Stimulated activated CD8-positive, alpha-beta memory T cell treated with anti-CD3 and anti-CD28 coated beads, Interleukin-7, amount 100 ng/mL, for 1 hour (primary cell): ENCODE measurements around the gene FRY.
"Not testable (repeated sequence)": the region's sequence is repeated elsewhere in the genome, so short reads cannot be mapped to it uniquely, and the experiment has no call there.

Source experiments
- DNase-seq, 2 donors: peaks; one replicate each; pipeline ENCODE4 v3.0.0-alpha.2; 2020; ENCODE audit warnings: low read depth in 2 of 2

Gene FRY

DNA sequence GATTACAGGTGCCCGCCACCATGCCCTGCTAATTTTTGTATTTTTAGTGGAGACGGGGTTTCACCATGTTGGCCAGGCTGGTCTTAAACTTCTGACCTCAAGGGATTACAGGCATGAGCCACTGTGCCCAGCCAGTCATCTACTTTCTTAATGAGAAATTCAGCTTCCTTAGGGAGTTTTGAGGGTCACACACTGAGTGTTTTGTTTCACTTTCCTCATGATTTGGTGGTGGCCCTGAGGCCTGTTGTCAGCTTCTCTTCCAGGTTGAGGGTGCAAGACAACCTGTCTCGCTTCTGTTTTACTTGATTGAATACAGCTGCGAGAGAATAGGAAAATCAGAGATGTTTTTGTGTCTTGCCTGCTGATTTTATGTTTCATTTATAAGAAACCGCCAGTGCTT, 9.9 kb downstream of the FRY start:
- DNase-seq, result no peak

DNA sequence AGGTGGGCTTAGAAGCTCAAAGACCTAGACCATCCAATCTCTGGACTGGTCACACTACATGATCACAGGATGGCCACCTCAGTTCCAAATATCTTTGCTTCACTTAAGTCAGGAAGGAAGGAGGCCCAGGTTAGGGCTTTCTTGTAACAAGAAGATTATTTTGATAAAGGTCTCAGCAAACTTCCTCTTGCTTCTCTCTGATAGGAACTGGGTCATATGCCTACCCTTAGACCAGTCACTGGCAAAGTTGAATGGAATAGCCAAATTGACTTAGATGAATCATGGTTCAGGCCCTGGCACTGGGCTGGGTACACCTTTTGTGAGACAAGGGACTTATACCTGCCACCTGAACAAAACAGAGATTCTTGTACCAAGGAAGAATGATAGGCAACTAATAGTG, 11.0 kb downstream of the FRY start:
- no peak for DNase-seq

DNA sequence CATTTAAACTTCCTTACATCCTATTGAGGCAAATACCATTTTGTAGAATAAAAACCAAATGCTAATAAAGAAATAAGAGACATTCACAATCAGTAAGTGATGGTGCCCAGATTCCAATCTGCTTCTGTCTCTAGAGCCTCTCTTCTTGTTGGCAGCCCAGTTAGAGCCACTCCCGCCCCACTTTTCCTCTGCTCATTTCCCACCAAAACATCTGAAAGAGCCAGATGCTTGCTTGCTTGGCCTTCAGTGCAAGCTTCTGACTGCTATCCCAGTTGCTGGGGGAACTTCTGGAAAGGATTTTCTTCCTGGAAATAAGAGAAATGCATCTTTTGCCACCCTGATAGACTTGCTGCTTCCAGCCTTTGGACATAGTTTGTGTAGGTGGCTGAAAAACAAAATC, 12.9 kb downstream of the FRY start:
- DNase-seq, result no peak

DNA sequence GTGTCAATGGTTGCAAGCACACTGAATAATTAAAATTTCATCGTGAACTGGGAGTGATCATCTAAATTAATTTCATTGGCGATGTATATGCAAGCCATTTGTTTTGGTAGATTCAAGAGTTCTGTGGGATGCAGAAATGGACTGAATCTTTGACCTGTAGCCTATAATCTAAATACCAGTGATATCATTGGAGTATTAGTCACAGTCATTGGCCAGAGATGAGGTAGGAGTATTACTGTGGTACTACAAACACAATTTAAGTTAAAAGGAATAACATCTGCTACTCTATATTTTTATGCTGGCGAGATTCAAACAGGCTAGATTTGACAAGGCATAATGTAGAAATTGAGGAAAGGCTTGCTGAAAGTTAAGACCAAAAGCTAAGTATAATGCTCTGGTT, 14.0 kb downstream of the FRY start:
- no peak for DNase-seq

DNA sequence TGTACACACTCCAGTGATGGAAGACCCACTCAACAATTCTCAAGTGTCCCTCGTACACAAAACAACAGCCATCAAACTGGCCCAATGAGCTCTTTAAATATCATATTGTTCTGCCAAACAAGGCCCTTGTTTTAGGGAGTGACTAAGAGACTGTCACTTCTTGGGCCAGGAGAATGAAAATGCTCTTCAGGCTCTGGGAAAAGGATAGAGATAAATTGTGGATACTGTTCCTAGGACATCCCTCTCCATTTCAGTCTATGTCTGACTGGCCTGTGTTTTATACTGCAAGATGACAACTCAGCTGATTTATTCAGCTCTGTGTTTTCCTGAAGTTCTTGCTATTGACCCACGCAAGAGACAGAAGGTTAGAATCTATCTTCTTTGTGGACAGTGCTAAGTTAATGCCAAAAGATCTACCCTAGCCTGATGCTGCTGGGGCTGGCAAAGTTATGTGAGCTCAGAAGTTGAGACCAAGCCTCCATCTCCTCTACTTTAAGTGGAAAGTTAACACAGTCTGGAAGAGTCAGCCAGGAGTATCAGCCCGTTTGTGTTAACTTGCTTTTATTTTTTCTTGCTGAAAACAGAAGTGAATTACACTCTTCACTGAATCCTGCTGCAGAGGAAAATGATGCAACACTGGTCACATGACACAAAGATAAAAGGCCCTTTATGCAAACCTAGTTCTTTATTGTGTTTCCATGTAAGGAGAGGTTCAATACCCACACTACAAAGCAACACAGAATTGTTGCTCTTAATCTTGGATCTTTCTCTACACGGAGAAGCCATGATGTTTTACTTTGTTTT, 14.6 kb downstream of the FRY start:
- no peak for DNase-seq

DNA sequence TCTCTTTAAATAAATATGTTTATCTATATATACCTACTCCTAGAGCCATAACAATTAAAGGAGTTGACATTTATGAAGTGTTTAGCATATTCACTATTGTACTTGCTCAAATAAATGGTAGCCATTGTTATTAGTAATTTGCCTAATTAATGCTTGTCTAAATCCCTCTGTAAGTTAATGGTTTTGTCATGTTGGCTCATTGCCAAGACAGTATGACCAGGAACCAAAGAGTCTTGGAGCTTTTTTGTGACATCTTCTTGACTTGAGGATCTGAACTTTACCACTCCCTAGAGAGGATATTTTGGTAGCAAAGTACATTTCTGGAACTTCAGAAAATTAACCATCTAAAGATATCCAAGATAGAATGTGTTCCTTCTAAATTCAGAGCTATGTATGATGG, 15.5 kb downstream of the FRY start:
- no peak for DNase-seq

DNA sequence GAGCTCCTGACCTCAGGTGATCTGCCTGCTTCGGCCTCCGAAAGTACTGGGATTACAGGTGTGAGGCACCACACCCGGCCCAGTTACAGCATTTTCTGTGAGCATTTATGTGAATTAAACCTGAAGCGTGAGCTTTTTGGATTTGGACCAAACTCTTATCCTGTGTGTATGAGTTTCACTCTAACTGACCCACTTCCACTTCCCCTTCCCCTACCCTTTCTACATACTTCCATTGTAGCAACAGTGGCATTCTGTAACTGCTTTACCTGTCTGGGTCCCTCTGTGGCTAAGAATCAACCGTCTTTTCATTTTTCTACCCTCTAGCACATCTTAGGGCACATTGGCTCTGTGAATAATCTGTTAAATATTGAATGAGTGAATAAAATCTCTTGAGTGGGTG, 16.2 kb downstream of the FRY start:
- DNase-seq, result no peak

DNA sequence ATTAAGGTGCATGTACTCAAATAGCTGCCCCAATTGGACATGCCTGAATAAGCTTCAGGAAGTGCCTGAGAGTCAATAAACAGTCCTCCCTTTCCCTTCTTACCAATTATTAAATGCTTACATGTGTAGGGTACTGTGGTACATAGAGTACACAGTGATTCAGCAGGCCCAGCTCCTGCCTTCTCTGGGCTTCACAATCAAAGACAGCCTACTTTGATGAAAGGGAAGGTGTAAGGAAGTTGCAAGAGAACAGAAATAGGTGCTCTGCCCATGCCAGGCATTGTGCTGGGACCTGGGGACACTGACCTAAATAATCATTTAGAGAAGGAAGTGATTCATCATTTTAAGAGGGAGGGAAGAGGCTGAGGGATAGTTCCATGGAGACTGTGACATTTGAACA, 17.2 kb downstream of the FRY start:
- no peak for DNase-seq

DNA sequence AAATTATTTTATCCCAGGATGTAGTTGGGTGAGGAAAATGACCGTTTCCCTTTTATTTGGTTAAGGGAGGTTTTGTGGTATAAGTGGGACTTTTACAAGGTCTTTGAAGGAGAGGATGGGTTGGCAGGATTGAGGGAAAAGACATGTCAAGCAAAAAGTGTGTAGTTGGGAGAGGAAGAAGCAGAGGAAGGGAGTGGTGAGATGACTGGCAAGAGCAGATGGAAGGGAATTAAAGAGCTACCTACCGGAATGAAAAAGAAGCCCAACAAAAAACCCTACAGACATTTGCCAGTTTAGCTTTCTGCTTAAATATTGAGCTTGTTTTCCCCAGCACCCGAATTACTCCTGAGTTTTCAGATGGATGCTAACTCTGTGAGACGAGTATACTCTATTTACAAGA, 19.6 kb downstream of the FRY start:
- no peak for DNase-seq

DNA sequence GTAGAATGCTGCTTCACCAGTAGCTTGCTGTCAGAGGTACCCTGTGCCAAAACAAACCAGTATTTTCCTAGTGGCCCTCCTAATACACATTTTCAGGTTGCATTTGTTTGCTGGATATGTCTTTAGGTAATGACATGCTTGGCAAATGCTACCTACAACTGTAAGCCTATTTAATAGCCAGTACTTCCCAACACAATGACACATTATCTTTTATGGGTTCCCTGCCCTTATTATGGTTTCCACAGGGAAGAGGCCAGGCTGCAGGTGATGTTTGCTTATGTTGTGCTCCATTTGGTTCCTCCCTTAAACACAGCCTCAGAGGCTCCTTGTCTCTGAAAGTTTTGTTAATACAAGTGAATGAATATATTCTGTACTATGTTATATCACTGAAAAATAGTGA, 24.7 kb downstream of the FRY start:
- no peak for DNase-seq

DNA sequence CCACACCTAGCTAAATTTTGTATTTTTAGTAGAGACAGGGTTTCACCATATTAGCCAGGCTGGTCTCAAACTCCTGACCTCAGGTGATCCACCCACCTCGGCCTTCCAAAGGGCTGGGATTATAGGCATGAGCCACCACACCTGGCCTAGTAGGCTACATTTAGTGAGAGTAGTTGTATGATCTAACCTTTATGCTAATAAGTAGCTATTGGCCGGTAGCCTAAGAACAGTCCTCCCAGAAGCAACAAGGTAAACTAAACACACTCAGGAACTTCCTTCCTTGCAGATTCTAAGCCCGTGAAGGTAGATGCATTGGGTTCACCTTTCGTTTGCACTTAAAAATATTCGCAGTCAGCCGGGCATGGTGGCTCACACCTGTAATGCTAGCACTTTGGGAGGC, 25.8 kb downstream of the FRY start:
- not testable (repeated sequence) for DNase-seq

DNA sequence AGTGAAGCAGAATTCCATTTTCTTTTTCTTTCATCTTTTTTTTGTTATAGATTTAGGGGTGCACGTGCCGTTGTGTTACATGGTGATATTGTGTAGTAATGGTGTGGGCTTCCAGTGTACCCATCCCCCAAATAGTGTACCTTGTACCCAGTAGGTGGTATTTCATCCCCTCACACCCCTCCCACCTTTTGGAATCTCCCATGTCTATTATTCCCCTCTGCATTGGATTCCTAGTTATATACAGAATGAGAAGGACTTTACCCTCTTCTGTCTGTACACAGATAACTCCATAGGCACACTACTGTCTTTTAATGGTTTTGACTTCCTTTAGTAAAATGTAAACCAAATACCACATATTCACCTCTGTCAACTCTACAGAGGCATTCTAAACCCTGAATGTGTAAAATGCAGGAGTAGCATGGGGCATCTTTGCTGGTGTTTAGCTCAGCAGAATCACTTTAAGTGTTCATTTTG, 28.0 kb downstream of the FRY start:
- DNase-seq, result no peak

DNA sequence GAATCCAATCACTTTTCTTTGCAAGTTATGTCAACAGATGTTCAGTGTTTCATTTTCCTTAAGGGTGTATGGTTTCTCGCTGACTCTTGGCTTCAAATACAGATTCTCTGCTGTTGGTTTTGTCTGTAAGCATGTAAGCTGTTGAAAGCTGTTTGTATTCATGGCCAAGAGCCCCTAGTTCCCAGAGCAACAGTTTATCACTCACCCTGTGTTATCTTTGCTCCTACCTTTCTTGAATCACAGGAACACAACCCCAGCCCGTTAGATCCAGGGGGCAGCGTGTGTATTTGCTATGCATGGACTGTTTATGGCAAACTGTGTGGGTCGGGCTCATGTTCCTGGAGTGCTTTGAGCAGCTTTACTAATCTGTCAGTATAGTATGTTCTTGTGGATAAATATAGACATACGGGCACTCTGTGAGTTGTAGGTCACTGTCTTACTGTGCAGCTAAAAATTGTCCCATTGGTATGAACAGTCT, 28.9 kb downstream of the FRY start:
- no peak for DNase-seq

DNA sequence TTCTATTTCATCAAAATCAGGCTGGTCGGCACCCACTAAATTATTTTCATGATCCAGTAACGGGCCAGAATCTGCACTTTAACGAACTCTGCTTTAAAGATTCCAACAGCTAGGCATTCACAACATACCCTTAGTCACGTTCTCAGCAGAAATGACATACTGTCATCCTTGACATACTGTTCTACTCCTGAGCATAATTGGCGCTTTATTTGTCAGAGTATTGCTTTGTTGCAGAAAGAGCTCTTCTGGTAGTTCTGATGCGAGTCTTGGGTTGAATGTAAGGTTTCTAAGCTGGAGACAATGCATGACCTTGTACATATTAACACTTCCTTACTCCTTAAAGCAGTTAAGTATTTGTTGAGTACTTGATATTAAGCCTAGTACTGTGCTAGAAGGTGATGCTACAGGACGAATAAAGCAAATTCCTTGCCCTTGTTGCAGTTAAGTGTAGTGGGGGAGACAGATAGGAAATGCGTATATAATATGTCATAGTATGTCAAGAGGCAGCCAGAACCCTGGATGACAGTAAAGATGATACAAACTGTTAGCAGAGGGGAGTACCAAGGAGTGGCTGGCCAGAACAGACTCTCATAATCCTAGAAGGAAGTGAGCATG, 32.2 kb downstream of the FRY start:
- no peak for DNase-seq

DNA sequence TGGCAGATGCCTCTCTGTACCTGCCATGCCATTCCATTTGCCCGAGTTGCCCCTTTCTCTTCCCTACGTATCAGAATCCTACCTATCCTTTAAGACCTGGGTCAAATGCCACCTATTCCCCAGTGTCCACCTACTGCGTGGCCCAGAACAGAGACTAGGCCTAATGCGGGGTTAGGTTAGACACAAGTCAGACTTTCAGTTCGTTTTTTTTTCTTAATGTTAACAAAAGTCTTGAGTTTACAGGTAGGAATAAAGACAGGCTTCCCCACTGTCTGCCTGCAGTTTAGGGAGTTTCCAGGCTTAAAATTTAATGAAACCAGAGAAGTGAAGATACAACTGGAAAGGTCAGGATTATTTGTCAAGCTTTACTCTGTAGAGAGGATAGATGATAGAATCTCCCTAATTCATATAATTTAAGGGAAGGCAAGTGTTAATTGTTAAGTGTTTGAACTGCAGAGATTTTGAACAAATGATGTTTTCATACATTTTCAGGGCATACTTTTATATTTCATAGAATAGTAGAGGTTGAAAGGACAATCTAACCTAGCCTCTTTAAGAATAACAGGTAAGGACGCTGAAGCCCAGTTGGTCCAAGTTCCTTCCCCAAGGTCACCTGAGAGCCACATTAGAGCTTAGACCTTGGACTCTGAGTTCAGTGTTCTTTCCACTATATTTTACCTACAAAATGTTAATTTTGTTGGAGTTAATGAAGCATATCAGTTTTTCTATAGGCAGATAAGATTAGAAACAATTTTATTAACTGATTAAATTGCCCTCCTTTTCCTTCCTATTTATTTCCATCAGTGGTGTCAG, 35.8 kb downstream of the FRY start:
- no peak for DNase-seq

DNA sequence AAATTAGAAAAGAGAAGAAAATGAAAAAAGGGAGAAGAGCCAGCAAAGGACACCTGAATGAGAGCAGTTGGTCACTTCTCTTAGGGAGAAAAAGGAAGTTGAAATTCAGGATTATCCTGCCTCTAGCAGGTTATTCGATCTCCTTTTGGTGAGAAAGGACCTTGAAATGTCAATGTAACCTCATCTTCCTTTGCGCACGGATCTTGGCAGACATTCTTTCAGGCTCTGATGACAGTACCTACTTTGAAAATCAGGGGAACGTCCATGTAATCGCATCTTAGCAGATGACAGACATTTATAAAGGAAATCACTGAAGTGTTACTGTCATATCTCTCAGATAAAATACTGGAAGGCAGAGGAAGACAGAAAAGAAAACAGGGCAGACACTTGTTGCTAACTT, 36.7 kb downstream of the FRY start:
- no peak for DNase-seq

DNA sequence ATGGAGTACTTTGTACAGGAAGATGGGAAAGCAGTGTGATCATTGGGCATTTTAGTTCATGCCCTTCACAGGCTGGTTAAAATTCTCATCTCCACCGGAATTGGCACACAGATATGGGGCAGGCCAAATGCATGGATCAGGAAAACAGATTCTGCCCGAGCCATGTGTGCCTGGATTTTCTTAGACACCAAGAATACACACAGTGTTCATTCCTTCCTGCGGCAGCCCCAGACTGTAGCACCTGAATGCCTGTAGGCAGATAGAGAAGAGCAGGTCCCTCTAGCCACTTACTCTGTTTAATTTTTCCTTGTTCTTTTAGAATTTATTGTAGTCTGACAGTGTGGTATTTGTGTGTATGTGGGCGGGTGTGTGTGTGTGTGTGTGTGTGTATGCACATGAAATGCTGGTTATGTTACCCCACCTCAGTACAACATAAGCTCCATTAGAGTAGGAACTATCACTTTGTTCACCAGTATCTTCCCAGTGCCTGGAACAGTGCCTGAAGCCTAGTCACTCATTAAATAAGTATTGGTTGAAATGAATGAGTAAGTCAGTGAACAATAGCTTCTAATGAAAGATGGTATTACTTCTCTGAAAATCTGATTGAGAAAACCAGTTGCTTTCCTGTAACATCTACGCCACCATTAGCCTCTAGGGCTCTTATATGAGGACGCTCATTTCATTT, 41.7 kb downstream of the FRY start:
- no peak for DNase-seq

DNA sequence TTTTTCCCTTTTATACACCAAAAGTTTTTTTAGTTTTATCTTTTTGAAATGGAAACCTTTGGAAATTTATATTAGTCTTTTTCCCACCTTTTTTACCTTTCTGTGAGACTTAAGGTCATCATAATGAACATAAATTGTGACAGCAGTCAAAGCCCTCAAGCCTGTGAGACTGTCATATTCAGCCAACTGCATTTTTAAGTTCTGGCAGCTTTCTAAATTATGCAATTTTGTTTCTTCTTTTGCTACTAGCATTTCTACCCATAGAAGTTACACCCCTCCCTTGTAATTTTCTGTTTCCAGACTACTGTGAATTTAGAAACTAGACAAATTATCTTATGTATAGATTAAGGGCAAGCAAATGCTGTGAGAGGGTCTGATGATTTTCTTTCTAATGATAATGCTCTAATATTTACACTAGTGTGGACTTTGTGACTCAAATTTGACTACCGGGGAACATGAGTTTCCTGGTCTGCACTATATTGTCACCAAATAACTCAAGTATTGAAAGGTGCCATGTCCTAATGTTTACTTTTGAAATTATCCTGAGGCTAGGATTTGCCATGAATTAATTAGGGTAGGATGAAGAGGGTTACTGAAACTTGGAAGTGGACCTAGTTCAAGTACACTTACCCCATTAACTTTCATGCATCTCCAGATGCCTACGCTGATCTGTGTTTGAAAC, 43.7 kb downstream of the FRY start:
- no peak for DNase-seq

DNA sequence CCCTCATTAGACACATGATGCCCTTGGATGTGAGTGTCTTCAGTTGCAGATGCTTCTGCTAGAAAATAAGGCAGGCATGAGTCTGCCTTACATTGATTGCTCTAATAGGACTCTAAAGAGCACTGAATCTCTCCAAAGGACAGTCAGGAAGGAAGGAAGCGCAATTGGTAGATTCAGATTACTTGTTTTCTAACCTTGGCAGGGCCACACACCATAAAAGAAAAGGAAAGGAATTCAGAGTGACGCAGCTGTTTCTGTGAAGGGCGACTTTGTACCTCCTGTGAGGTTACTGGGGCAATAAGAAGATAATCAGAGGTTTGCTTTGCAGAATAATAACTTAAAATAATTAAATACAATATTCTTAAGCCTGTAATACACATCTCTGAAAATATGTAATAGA, 48.0 kb downstream of the FRY start:
- no peak for DNase-seq

DNA sequence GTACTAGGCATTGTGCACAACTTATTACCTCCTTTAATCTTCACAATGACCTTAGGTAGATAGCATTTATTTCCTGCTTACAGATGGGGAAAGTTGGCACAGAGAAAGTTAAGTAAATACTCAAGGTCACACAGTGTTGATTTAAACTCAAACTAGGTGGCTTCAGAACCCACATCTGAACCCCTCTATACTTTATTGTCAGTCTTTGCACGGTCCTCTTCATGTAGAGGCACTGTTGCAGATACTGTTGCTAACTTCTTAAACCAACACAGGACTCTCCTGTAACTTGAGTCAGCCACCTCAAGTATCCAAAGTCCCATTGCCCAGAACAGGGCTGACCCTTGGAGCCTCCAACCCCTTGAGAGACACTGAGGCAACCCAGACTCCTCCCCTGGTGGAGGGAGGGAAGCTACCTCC, 48.8 kb downstream of the FRY start:
- no peak for DNase-seq

DNA sequence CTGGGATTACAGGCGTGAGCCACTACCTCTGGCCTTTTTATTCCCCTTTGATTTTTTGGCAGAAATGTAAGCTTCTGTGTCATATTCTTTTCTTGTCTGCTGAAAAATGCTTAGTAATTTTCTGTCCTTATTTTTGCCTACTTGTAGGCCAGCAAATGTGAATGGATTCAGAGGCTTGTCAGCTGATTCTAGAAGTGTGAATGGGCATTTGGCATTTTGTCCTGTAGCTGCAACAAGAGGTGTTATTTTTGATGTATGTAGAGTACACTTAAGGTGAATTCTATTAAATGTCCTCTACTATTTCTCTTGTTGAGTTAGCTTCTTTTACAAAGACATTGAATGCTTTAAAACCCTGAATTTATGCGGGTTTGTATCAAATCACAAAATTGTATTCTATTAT, 50.0 kb downstream of the FRY start:
- no peak for DNase-seq
